ENCODE measurements around the gene ZCCHC4. TPM values are rescaled to one million over a fixed set of nuclear protein-coding genes. Genes with fewer than 3 reads are reported as not detected.

ZCCHC4 gene
- total and polyA plus RNA-seq, 9 donors = 5.7 to 17.0 (median 9.5) TPM

DNA sequence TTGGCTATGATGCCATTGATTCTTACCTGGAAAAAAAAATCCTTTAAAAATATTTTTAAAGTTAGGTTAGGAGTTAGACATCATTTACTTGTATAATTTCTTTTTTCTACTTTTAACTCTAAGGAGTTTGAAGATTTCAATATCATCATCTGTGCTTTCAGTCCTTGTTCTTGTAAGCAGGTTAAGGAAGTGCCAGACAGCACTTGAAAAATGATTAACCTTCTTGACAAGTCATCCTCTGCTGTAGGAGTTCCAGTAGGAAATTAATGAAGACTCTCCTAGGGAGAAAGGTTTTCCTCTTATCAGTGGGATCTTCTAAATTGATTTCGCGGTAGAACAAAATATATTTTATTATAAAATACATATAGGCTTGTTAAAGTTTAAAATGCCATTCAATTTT lies 35.4 kb downstream of the ZCCHC4 start:
- Histone ChIP-seq H3K9me3 (no peaks in the 10 kb centered on the region), H3K27ac (no peak overlapping the region), H3K36me3 (no peaks in the 10 kb centered on the region), H3K4me3 (no peak overlapping the region), H3K4me1 (ENCODE audit: insufficient read depth) (no peaks in the 10 kb centered on the region), H3K27me3 (no peaks in the 10 kb centered on the region)
- WGBS, 3 donors = 66 to 92% (median 83%) methylated on average over 2 of the region's 2 CpGs
- intact Hi-C loops (cut with DNase I) = no loop called here
- TF ChIP-seq EP300 (IDR thresholded peaks at IDR 0.05) (no peak), POLR2A (IDR thresholded peaks at IDR 0.05) (no peak), CTCF (IDR thresholded peaks at IDR 0.05) (no peak)
- DNase-seq = no peak

GRCh38 chr4:25350561-25350960 lies 38.0 kb downstream of the ZCCHC4 start:
- TF ChIP-seq POLR2A (IDR thresholded peaks at IDR 0.05) (no peak), EP300 (IDR thresholded peaks at IDR 0.05) (no peak), CTCF (IDR thresholded peaks at IDR 0.05) (no peak)
- WGBS, 3 donors = 80 to 85% (median 83%) methylated on average over 2 of the region's 2 CpGs

GRCh38 chr4:25351777-25352416 lies 39.3 kb downstream of the ZCCHC4 start:
- H3K9me3 ChIP-seq = no peaks in the 10 kb centered on the region
- TF ChIP-seq CTCF (IDR thresholded peaks at IDR 0.05) (no peak), POLR2A (IDR thresholded peaks at IDR 0.05) (no peak), EP300 (IDR thresholded peaks at IDR 0.05) (no peak)
- H3K36me3 ChIP-seq = no peaks in the 10 kb centered on the region
- H3K4me3 ChIP-seq = no peak overlapping the region
- DNase-seq = no peak
- intact Hi-C loops (cut with DNase I) = no loop called here
- WGBS, 3 donors = 82 to 90% (median 84%) methylated on average over 4 of the region's 4 CpGs
- no peaks in the 10 kb centered on the region for H3K27me3 ChIP-seq
- no peak overlapping the region for H3K27ac ChIP-seq
- H3K4me1 ChIP-seq (ENCODE audit: insufficient read depth) = no peaks in the 10 kb centered on the region

More at GRCh38 chr4:25350561-25350960, 38.0 kb downstream of the ZCCHC4 start:
- no peaks in the 10 kb centered on the region for H3K36me3 ChIP-seq
- H3K4me3 ChIP-seq = no peak overlapping the region
- no peaks in the 10 kb centered on the region for H3K4me1 ChIP-seq (ENCODE audit: insufficient read depth)
- DNase-seq = no peak
- H3K9me3 ChIP-seq = no peaks in the 10 kb centered on the region
- no peak overlapping the region for H3K27ac ChIP-seq
- no peaks in the 10 kb centered on the region for H3K27me3 ChIP-seq
- intact Hi-C loops (cut with DNase I) = no loop called here

DNA sequence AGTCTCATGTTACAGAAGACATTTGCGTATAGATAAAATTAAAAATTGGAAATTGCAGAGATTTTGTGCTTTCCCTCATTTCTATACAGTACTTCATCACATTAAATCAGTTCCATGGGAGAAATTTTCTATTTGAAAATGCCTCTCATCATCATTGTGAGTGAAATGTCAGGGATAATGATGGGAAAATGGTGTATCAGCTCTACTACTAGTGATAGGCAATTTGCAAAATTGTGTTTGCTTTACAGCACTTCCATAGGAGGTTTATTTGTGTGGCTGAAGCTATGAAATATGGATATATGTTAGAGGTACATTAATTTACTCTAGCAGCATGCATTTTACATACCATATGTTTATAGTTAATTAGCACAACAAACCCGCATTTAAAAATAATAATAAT lies 43.5 kb downstream of the ZCCHC4 start:
- TF ChIP-seq EP300 (IDR thresholded peaks at IDR 0.05) (no peak), POLR2A (IDR thresholded peaks at IDR 0.05) (no peak), CTCF (IDR thresholded peaks at IDR 0.05) (no peak)
- H3K4me3 ChIP-seq = no peak overlapping the region
- H3K9me3 ChIP-seq = no peaks in the 10 kb centered on the region
- no peaks in the 10 kb centered on the region for H3K4me1 ChIP-seq (ENCODE audit: insufficient read depth)
- no peak overlapping the region for H3K27ac ChIP-seq
- no peak for DNase-seq
- H3K27me3 ChIP-seq = no peaks in the 10 kb centered on the region
- WGBS, 3 donors = 90 to 99% (median 96%) methylated on average over 2 of the region's 2 CpGs
- H3K36me3 ChIP-seq = no peaks in the 10 kb centered on the region
- intact Hi-C loops (cut with DNase I) = no loop called here
